Testis (tissue), 3 donors: Measurements from ENCODE around the gene CYP2A13. TPM values are rescaled to one million over a fixed set of nuclear protein-coding genes. Genes with fewer than 3 reads are reported as not detected.
A peak's percentile ranks its signal among the peaks of the same experiment; 100 is the strongest.
"Not testable (repeated sequence)": the region's sequence is repeated elsewhere in the genome, so short reads cannot be mapped to it uniquely, and the experiment has no call there.

Experiments
- DNase-seq: peaks from one replicate; pipeline ENCODE4 v3.0.0-alpha.2; 2019
- H3K27ac ChIP-seq, 2 donors: fragments of 200-600 bp; sonication (generic); one replicate each; pipeline ENCODE4 v1.5.1; 2019
- H3K27me3 ChIP-seq: fragments of 200-600 bp; sonication (generic); one replicate; pipeline ENCODE4 v1.5.1; 2019
- H3K36me3 ChIP-seq: fragments of 200-600 bp; sonication (generic); one replicate; pipeline ENCODE4 v1.5.1; 2017; ENCODE audit warnings: low read depth; ENCODE audit errors: missing control alignments
- H3K4me1 ChIP-seq: fragments of 200-600 bp; sonication (generic); one replicate; pipeline ENCODE4 v1.5.1; 2019
- H3K4me3 ChIP-seq, 2 donors: fragments of 200-600 bp; sonication (generic); one replicate each; pipeline ENCODE4 v1.5.1; 2017 to 2019
- H3K9me3 ChIP-seq: fragments of 200-600 bp; sonication (generic); one replicate; pipeline ENCODE4 v1.5.1; 2017
- CTCF ChIP-seq, 3 experiments: fragments of 450-650 bp in 2 of 3; fragments of 200-600 bp in 1 of 3; sonication (generic) in 1 of 3; IDR thresholded peaks; one replicate each; pipeline ENCODE4 v1.5.1; 2016 to 2019; ENCODE audit warnings: antibody characterized with exemption in 3 of 3, mild to moderate bottlenecking in 2 of 3, moderate library complexity in 1 of 3
- POLR2A ChIP-seq: fragments of 450-650 bp; IDR thresholded peaks from one replicate; pipeline ENCODE4 v1.6.1; 2017; ENCODE audit warnings: antibody characterized with exemption, mild to moderate bottlenecking, moderate library complexity
- WGBS, 2 donors: methylation state at CpG; one replicate each; pipeline ENCODE4 v1.1.5; 2018; 5-methylcytosine and 5-hydroxymethylcytosine counted together
- intact Hi-C: fragments of 100-400 bp; cut with DNase I; formaldehyde crosslinking; loops from one replicate; pipeline ENCODE4 v1.15.1; 2023; ENCODE audit warnings: low total_unique reads
- polyA plus RNA-seq: library from polyadenylated mRNA; stranded (reverse); fragments of 350-450 nt; fragmentation: Illumina TruSeq; extraction: RNeasy Lipid Tissue Mini Kit (QIAGEN cat#74804); gene quantifications from one replicate; pipeline ENCODE4 v1.2.3, GENCODE V29; 2014; ENCODE audit warnings: low read depth, low replicate concordance; ENCODE audit not compliant: insufficient read depth
- total RNA-seq, 2 donors: library from RNA; depleted of rRNA; stranded (reverse); fragments of >200 nt; gene quantifications; one replicate each; pipeline ENCODE4 v1.2.3, GENCODE V29; 2016

The CYP2A13 gene
- total and polyA plus RNA-seq, 3 donors from 2014 or later = 0.18 to 0.39 (median 0.31) TPM

GRCh38 chr19:41116261-41116660 lies 28.0 kb downstream of the CYP2A13 start:
- DNase-seq = no peak
- H3K36me3 ChIP-seq = no peaks in the 10 kb centered on the region
- WGBS, 2 donors = 88 to 93% methylated on average over 8 of the region's 8 CpGs
- no peaks in the 10 kb centered on the region for H3K4me1 ChIP-seq
- no peaks in the 10 kb centered on the region for H3K9me3 ChIP-seq
- no peak overlapping the region for H3K27ac ChIP-seq
- no peak overlapping the region for H3K4me3 ChIP-seq
- intact Hi-C loops = no loop called here
- no peak for TF ChIP-seq CTCF (IDR thresholded peaks at IDR 0.05)
- no peaks in the 10 kb centered on the region for H3K27me3 ChIP-seq

GRCh38 chr19:41120929-41121911 lies 33.0 kb downstream of the CYP2A13 start:
- H3K36me3 ChIP-seq, H3K4me3 ChIP-seq, intact Hi-C loops, H3K9me3 ChIP-seq, H3K27me3 ChIP-seq, H3K4me1 ChIP-seq, H3K27ac ChIP-seq, DNase-seq: not testable (repeated sequence)
- WGBS, 2 donors = 47 to 72% methylated on average over 20 to 38 of the region's 41 CpGs

GRCh38 chr19:41122846-41123245 lies 34.6 kb downstream of the CYP2A13 start:
- H3K4me1 ChIP-seq, H3K27ac ChIP-seq, H3K4me3 ChIP-seq, H3K36me3 ChIP-seq, H3K27me3 ChIP-seq, intact Hi-C loops, DNase-seq, H3K9me3 ChIP-seq: not testable (repeated sequence)
- WGBS, 2 donors = 93 to 95% methylated on average over 5 to 13 of the region's 13 CpGs

GRCh38 chr19:41123716-41124294 lies 35.6 kb downstream of the CYP2A13 start:
- 77 to 83% methylated on average over 10 to 11 of the region's 11 CpGs for WGBS, 2 donors
- no peaks in the 10 kb centered on the region for H3K36me3 ChIP-seq
- H3K9me3 ChIP-seq = no peaks in the 10 kb centered on the region
- no peak overlapping the region for H3K27ac ChIP-seq
- TF ChIP-seq POLR2A (no peak), CTCF (IDR thresholded peaks at IDR 0.05) (no peak)
- no peaks in the 10 kb centered on the region for H3K27me3 ChIP-seq
- no peak for DNase-seq
- H3K4me1 ChIP-seq = peaks cover 3% of the 10 kb centered on the region
- H3K4me3 ChIP-seq = no peak overlapping the region
- intact Hi-C loops = no loop called here

GRCh38 chr19:41126765-41127203 lies 38.5 kb downstream of the CYP2A13 start:
- TF ChIP-seq CTCF (IDR thresholded peaks at IDR 0.05) = peak; percentile 38 to 86 (median 42)
- intact Hi-C loops = not testable (repeated sequence)
- 64 to 69% methylated on average over 2 of the region's 2 CpGs for WGBS, 2 donors

GRCh38 chr19:41127362-41127761 lies 39.1 kb downstream of the CYP2A13 start:
- H3K9me3 ChIP-seq, H3K36me3 ChIP-seq, H3K27me3 ChIP-seq, H3K4me3 ChIP-seq, DNase-seq, H3K27ac ChIP-seq, intact Hi-C loops, H3K4me1 ChIP-seq: not testable (repeated sequence)
- WGBS, 2 donors = 74 to 83% methylated on average over 7 of the region's 7 CpGs

More at GRCh38 chr19:41126765-41127203, 38.5 kb downstream of the CYP2A13 start:
- not testable (repeated sequence) for H3K36me3 ChIP-seq, H3K27me3 ChIP-seq, H3K27ac ChIP-seq, H3K4me1 ChIP-seq, H3K9me3 ChIP-seq, DNase-seq, H3K4me3 ChIP-seq
